HG02981 (cell line): ENCODE data around the gene FAM107A.

Experiments
- ATAC-seq: cut with Tn5 transposase; IDR thresholded peaks from one replicate; pipeline ENCODE4 v1.9.1; 2021; ENCODE audit warnings: mild to moderate bottlenecking, moderate library complexity; ENCODE audit not compliant: unreplicated experiment

Gene FAM107A

GRCh38 chr3:58568572-58569286 is 8.5 kb downstream of the FAM107A start:
- ATAC-seq = peak; percentile 54

- ATAC-seq = no peak
Observed at GRCh38 chr3:58567251-58567515, 10.0 kb downstream of the FAM107A start.

GRCh38 chr3:58566398-58567250 is 10.6 kb downstream of the FAM107A start:
- ATAC-seq = no peak

GRCh38 chr3:58565621-58566397 is 11.4 kb downstream of the FAM107A start:
- ATAC-seq = no peak

GRCh38 chr3:58564456-58565160 is 12.6 kb downstream of the FAM107A start:
- no peak for ATAC-seq

GRCh38 chr3:58564054-58564453 is 13.1 kb downstream of the FAM107A start:
- ATAC-seq = no peak

GRCh38 chr3:58563386-58564035 is 13.7 kb downstream of the FAM107A start:
- ATAC-seq = no peak

- no peak for ATAC-seq
Observed at GRCh38 chr3:58562498-58562897, 14.7 kb downstream of the FAM107A start.

GRCh38 chr3:58560771-58561311 is 16.4 kb downstream of the FAM107A start:
- no peak for ATAC-seq

- no peak for ATAC-seq
Observed at GRCh38 chr3:58559586-58559985, 17.6 kb downstream of the FAM107A start.

- ATAC-seq = no peak
Observed at GRCh38 chr3:58557491-58557890, 19.7 kb downstream of the FAM107A start.

GRCh38 chr3:58556761-58557221 is 20.4 kb downstream of the FAM107A start:
- no peak for ATAC-seq

- ATAC-seq = no peak
Observed at GRCh38 chr3:58556001-58556400, 21.2 kb downstream of the FAM107A start.

GRCh38 chr3:58555203-58555602 is 22.0 kb downstream of the FAM107A start:
- ATAC-seq = no peak

GRCh38 chr3:58553003-58553402 is 24.2 kb downstream of the FAM107A start:
- ATAC-seq = no peak

- no peak for ATAC-seq
Observed at GRCh38 chr3:58551636-58552180, 25.5 kb downstream of the FAM107A start.

- ATAC-seq = no peak
Observed at GRCh38 chr3:58544541-58544940, 32.6 kb downstream of the FAM107A start.

GRCh38 chr3:58540176-58540858 is 36.9 kb downstream of the FAM107A start:
- ATAC-seq = no peak

- no peak for ATAC-seq
Observed at GRCh38 chr3:58539626-58540025, 37.6 kb downstream of the FAM107A start.
